Trophoblast cell (in vitro differentiated cells and primary cell): ENCODE measurements around the gene CFL2.

ENCODE experiments used
- DNase-seq, 2 donors: peaks; one replicate each; pipeline ENCODE4 v3.0.0-alpha.2; 2016
- H2AFZ ChIP-seq: 2 replicates; pipeline ENCODE4 v1.6.1; 2013; ENCODE audit warnings: low read length, moderate library complexity, mild to moderate bottlenecking; ENCODE audit not compliant: insufficient read depth, poor library complexity
- H2AK5ac ChIP-seq: 2 replicates; pipeline ENCODE4 v1.6.1; 2013; ENCODE audit warnings: mild to moderate bottlenecking, low read length
- H2BK120ac ChIP-seq: 2 replicates; pipeline ENCODE4 v1.6.1; 2013; ENCODE audit warnings: low read length, mild to moderate bottlenecking, moderate library complexity; ENCODE audit not compliant: insufficient read depth, poor library complexity
- H2BK12ac ChIP-seq: 2 replicates; pipeline ENCODE4 v1.6.1; 2013; ENCODE audit warnings: mild to moderate bottlenecking, low read length, moderate library complexity
- H2BK5ac ChIP-seq: 2 replicates; pipeline ENCODE4 v1.6.1; 2013; ENCODE audit warnings: low read length, low read depth, moderate library complexity, mild to moderate bottlenecking; ENCODE audit not compliant: poor library complexity
- H3K14ac ChIP-seq: 2 replicates; pipeline ENCODE4 v1.6.1; 2013; ENCODE audit warnings: mild to moderate bottlenecking, low read length
- H3K18ac ChIP-seq: 2 replicates; pipeline ENCODE4 v1.6.1; 2013; ENCODE audit warnings: mild to moderate bottlenecking, low read length
- H3K23ac ChIP-seq: 2 replicates; pipeline ENCODE4 v1.6.1; 2013; ENCODE audit warnings: low read length
- H3K27ac ChIP-seq: 2 replicates; pipeline ENCODE4 v1.5.1; 2013; ENCODE audit warnings: low read depth, mild to moderate bottlenecking, inconsistent platforms, low read length, moderate library complexity
- H3K27me3 ChIP-seq: 2 replicates; pipeline ENCODE4 v1.6.1; 2013; ENCODE audit warnings: inconsistent platforms, mild to moderate bottlenecking, low read length, moderate library complexity; ENCODE audit not compliant: insufficient read depth
- H3K36me3 ChIP-seq, 2 experiments: 1 replicate in 1 of 2; 2 replicates in 1 of 2; pipeline ENCODE4 v1.6.1; 2013; ENCODE audit warnings: low read length in 2 of 2, mild to moderate bottlenecking in 2 of 2, moderate library complexity in 1 of 2; ENCODE audit not compliant: insufficient read depth in 2 of 2, control insufficient read depth in 1 of 2
- H3K4ac ChIP-seq: 2 replicates; pipeline ENCODE4 v1.6.1; 2013; ENCODE audit warnings: low read depth, mild to moderate bottlenecking, low read length, moderate library complexity
- H3K4me1 ChIP-seq, 2 experiments: 1 replicate in 1 of 2; 2 replicates in 1 of 2; pipeline ENCODE4 v1.6.1; 2013; ENCODE audit warnings: low read length in 2 of 2, mild to moderate bottlenecking in 2 of 2, moderate library complexity in 1 of 2; ENCODE audit not compliant: insufficient read depth in 2 of 2, control insufficient read depth in 1 of 2
- H3K4me2 ChIP-seq: 2 replicates; pipeline ENCODE4 v1.6.1; 2013; ENCODE audit warnings: inconsistent platforms, mild to moderate bottlenecking, low read length, moderate library complexity
- H3K4me3 ChIP-seq: 2 replicates; pipeline ENCODE4 v1.5.1; 2013; ENCODE audit warnings: mild to moderate bottlenecking, low read depth, low read length, inconsistent platforms
- H3K79me1 ChIP-seq: one replicate; pipeline ENCODE4 v1.6.1; 2013; ENCODE audit warnings: low read length
- H3K79me2 ChIP-seq: 2 replicates; pipeline ENCODE4 v1.6.1; 2013; ENCODE audit warnings: low read length, mild to moderate bottlenecking; ENCODE audit not compliant: control insufficient read depth, insufficient read depth, poor library complexity
- H3K9ac ChIP-seq: 2 replicates; pipeline ENCODE4 v1.6.1; 2013; ENCODE audit warnings: mild to moderate bottlenecking, low read length
- H3K9me3 ChIP-seq: 2 replicates; pipeline ENCODE4 v1.6.1; 2013; ENCODE audit warnings: low read depth, mild to moderate bottlenecking, control low read depth, inconsistent platforms, low read length; ENCODE audit not compliant: insufficient read depth
- H4K12ac ChIP-seq: 2 replicates; pipeline ENCODE4 v1.6.1; 2013; ENCODE audit warnings: low read depth, mild to moderate bottlenecking, low read length, moderate library complexity
- H4K8ac ChIP-seq: 2 replicates; pipeline ENCODE4 v1.6.1; 2013; ENCODE audit warnings: low read depth, mild to moderate bottlenecking, low read length, moderate library complexity
- H4K91ac ChIP-seq: one replicate; pipeline ENCODE4 v1.6.1; 2013; ENCODE audit warnings: low read depth, mild to moderate bottlenecking, low read length, moderate library complexity
- WGBS: extraction: QIAGEN DNeasy Blood & Tissue Kit; methylation state at CpG from one replicate; pipeline ENCODE4 v1.1.7; 2013; ENCODE audit warnings: missing lambda C conversion rate; ENCODE audit not compliant: insufficient read length, insufficient coverage; ENCODE audit errors: extremely low coverage; 5-methylcytosine and 5-hydroxymethylcytosine counted together

The CFL2 gene

DNA sequence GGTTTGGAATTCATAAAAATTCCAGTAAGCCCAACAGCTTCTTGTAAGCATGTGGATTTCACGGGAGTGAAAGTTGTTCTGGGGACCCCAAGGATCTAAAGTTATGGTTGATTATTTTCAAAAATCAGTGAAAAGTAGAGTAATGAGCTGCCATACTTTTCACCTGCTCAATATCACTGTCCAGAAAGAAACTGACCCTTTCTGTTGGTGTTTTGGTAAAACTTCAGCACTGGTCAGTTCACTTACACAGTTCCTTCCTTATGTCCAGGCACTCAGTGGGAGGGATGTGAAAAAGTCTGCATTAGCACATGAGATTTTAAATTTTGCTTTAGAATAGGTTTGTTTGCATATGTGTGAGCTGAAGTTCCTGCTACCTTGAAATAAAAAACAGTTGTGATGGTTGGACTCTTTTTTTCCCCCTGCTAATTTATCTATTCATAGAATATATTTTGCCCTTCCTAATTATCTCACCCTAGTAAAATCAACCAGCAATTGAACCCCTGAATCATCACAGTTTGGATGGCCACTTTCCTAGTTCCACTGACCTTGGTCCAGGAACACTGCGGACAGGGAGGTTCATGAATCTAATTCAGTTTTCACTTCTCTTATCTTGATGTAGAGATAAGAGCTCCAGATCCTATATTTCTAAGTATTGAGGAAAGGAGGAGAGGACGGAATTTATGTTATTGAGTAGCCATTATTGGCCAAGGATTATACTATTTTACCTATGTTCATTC lies 25.8 kb downstream of the CFL2 start:
- H3K27ac ChIP-seq = no peak overlapping the region
- no peak overlapping the region for H2AK5ac ChIP-seq
- H3K4me2 ChIP-seq = no peak overlapping the region
- peaks cover 1% of the 10 kb centered on the region for H3K79me2 ChIP-seq
- H3K4me1 ChIP-seq = no peaks in the 10 kb centered on the region
- H3K4ac ChIP-seq = no peak overlapping the region
- no peak overlapping the region for H2AFZ ChIP-seq
- no peak overlapping the region for H3K18ac ChIP-seq
- H4K12ac ChIP-seq = no peak overlapping the region
- H3K27me3 ChIP-seq = no peaks in the 10 kb centered on the region
- no peaks in the 10 kb centered on the region for H3K36me3 ChIP-seq
- no peak overlapping the region for H2BK12ac ChIP-seq
- H4K8ac ChIP-seq = no peak overlapping the region
- no peak overlapping the region for H2BK5ac ChIP-seq
- H4K91ac ChIP-seq = no peak overlapping the region
- H3K9ac ChIP-seq = no peak overlapping the region
- H3K23ac ChIP-seq = no peak overlapping the region
- no peak overlapping the region for H3K4me3 ChIP-seq
- H3K79me1 ChIP-seq = no peaks in the 10 kb centered on the region
- DNase-seq = no peak
- H3K14ac ChIP-seq = no peak overlapping the region
- WGBS = no CpG with 5 or more reads among the region's 3 CpGs
- H2BK120ac ChIP-seq = no peak overlapping the region
- H3K9me3 ChIP-seq = peaks cover 2% of the 10 kb centered on the region

DNA sequence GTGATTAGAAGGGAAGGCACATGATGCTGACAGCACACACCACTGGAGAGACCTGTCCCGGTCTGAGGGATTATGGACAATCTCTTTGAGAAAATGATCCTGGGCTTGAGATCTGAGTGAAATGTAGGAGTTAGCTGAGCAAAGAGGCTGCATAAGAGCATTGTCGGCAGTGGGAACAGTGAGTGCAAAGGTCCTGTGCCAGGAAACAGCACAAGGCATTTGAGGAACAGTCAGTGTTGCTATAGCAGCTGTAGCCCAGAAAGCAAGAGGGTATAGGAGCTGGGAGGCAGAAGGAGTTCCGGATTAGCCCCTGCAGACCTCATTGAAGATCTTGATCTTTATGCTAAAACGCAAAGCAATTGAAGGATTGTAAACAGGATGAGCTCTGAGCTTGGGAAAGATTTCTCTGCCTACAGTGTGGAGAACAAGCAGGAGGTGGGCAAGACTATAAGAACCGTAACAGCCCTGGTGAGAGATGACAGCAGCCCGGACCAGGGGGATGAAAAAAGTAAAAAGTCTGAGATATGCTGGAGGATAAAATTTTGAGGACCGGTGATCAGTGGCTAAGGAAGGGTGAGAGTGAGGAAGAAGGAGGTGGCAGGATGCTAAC lies 28.5 kb downstream of the CFL2 start:
- no CpG with 5 or more reads among the region's 7 CpGs for WGBS
- no peak overlapping the region for H3K18ac ChIP-seq
- H2BK5ac ChIP-seq = no peak overlapping the region
- no peak overlapping the region for H3K4ac ChIP-seq
- H2AK5ac ChIP-seq = no peak overlapping the region
- no peak overlapping the region for H3K27ac ChIP-seq
- no peaks in the 10 kb centered on the region for H3K9me3 ChIP-seq
- H3K4me3 ChIP-seq = no peak overlapping the region
- no peak overlapping the region for H2AFZ ChIP-seq
- DNase-seq = no peak
- H4K12ac ChIP-seq = no peak overlapping the region
- H4K91ac ChIP-seq = no peak overlapping the region
- H3K4me2 ChIP-seq = no peak overlapping the region
- no peaks in the 10 kb centered on the region for H3K27me3 ChIP-seq
- no peak overlapping the region for H4K8ac ChIP-seq
- no peaks in the 10 kb centered on the region for H3K79me1 ChIP-seq
- no peak overlapping the region for H2BK120ac ChIP-seq
- H3K4me1 ChIP-seq = peaks cover 0 to 3% of the 10 kb centered on the region in 2 experiments
- no peak overlapping the region for H3K23ac ChIP-seq
- H2BK12ac ChIP-seq = no peak overlapping the region
- H3K36me3 ChIP-seq = no peaks in the 10 kb centered on the region
- no peaks in the 10 kb centered on the region for H3K79me2 ChIP-seq
- H3K14ac ChIP-seq = no peak overlapping the region
- peak overlapping the region; percentile 36 for H3K9ac ChIP-seq

DNA sequence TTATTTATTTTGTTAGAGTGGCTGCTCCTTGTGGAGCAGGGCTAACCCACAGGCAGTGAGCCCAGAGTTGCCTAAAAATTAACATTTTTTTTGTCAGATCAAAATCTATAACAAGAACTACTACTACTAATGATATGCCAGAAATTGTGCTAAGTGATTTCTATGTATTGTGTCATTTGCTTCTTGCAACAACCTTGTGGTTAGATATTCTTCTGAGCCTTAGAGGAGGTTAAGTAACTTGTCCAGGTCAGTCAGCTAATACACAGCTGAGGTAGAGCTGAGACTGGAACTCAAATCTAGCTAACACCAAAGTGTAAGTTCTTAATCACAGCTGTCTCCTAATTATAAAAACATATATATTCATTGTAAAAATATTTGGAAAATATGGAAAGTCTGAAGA lies 29.8 kb downstream of the CFL2 start:
- Histone ChIP-seq H3K27me3 (no peaks in the 10 kb centered on the region), H3K4me1 (peaks cover 0 to 3% of the 10 kb centered on the region in 2 experiments), H3K79me2 (no peaks in the 10 kb centered on the region), H3K36me3 (no peaks in the 10 kb centered on the region), H4K91ac (no peak overlapping the region), H3K4ac (no peak overlapping the region), H3K9me3 (no peaks in the 10 kb centered on the region), H2AFZ (no peak overlapping the region), H2BK120ac (no peak overlapping the region), H3K23ac (no peak overlapping the region), H3K27ac (no peak overlapping the region), H2BK12ac (no peak overlapping the region), H3K4me2 (no peak overlapping the region), H4K12ac (no peak overlapping the region), H3K14ac (no peak overlapping the region), H3K18ac (no peak overlapping the region), H2BK5ac (no peak overlapping the region), H3K9ac (no peak overlapping the region), H3K79me1 (no peaks in the 10 kb centered on the region), H2AK5ac (no peak overlapping the region), H3K4me3 (no peak overlapping the region), H4K8ac (no peak overlapping the region)
- DNase-seq = no peak

DNA sequence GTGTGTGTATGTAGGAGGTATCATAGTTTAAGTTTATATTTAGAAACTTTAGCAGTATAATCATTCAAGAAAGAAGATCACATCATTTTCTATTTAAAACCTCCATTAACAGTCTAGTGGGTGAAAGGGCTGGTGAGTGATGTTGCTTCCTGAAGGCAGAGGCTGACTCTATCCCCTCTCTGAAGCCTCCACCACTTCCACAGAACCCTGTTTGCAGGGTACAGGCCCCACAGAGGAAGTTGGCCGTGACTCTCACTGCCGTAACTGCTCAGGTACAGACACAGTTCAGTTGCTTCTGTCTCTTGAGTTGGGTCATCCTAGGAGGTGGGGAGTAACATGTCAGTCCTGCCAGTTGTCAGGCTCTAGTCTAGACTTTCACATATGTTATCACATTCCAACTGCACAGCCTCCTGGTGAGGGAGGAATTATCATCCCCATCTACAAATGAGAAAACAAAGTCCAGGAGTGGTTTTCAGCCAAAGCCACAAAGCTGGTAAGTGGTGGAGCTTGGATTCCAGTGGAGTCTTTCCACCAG lies 31.5 kb downstream of the CFL2 start:
- Histone ChIP-seq H2BK5ac (no peak overlapping the region), H3K14ac (no peak overlapping the region), H2AK5ac (no peak overlapping the region), H3K27ac (no peak overlapping the region), H3K4me3 (no peak overlapping the region), H3K36me3 (no peaks in the 10 kb centered on the region), H3K23ac (no peak overlapping the region), H3K9me3 (no peaks in the 10 kb centered on the region), H4K8ac (no peak overlapping the region), H3K4me2 (no peak overlapping the region), H3K18ac (no peak overlapping the region), H3K79me2 (no peaks in the 10 kb centered on the region), H2AFZ (no peak overlapping the region), H3K79me1 (no peaks in the 10 kb centered on the region), H4K12ac (no peak overlapping the region), H4K91ac (no peak overlapping the region), H2BK120ac (no peak overlapping the region), H3K4me1 (peaks cover 0 to 3% of the 10 kb centered on the region in 2 experiments), H2BK12ac (no peak overlapping the region), H3K9ac (no peak overlapping the region), H3K27me3 (no peaks in the 10 kb centered on the region), H3K4ac (no peak overlapping the region)
- no CpG with 5 or more reads among the region's 2 CpGs for WGBS
- DNase-seq = no peak
